PFSK-1 (cell line): ENCODE data around the gene SCAP.

Source experiments
- FOXP2 ChIP-seq: optimal IDR thresholded peaks from 2 replicates; pipeline ENCODE3; 2011; ENCODE audit warnings: borderline replicate concordance, control low read depth, inconsistent platforms; ENCODE audit not compliant: insufficient read depth; ENCODE audit errors: extremely low read length, extremely low read depth
- POLR2AphosphoS5 ChIP-seq: IDR thresholded peaks from 2 replicates; pipeline ENCODE4 v1.6.1; 2012; ENCODE audit warnings: low read depth, mild to moderate bottlenecking, control low read depth, low read length, moderate library complexity
- SIN3A ChIP-seq: IDR thresholded peaks from 2 replicates; pipeline ENCODE4 v1.6.1; 2012; ENCODE audit warnings: mild to moderate bottlenecking, low read length, moderate library complexity, borderline replicate concordance; ENCODE audit not compliant: insufficient read depth
- TAF1 ChIP-seq: IDR thresholded peaks from 2 replicates; pipeline ENCODE4 v1.6.1; 2012; ENCODE audit warnings: low read length, control low read depth, borderline replicate concordance; ENCODE audit not compliant: insufficient read depth
- TF ChIP-seq, protein P1 (sequence below), 2 experiments: IDR thresholded peaks; 2 replicates each; pipeline versions ENCODE4 v1.6.1 to v1.8.0; 2011 to 2012; ENCODE audit warnings: low read depth in 2 of 2, low read length in 2 of 2, control low read depth in 1 of 2, inconsistent platforms in 1 of 2, mild to moderate bottlenecking in 1 of 2, moderate library complexity in 1 of 2; ENCODE audit not compliant: insufficient read depth in 1 of 2

Gene SCAP

DNA sequence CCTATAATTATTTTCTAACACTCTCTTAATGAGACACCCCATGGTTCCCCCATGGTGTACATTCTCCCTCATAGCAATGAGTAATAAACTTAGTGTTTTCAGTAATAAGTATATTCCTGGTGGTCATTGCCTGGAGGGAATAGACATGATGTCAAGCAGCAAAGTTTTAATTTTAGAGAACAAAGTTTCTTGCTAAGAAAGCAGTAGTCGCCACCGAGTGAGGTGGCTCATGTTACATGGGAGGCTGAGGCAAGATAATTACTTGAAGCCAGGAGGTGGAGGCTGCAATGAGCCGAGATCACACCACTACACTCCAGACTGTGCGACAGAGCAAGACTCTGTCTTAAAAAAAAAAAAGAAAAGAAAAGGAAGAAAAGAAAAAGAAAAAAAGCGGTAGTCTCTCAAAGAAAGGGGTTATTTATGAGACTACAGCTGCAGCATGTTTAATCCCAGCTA is 40.2 kb upstream of the SCAP start:
- TF ChIP-seq TAF1 (no peak), FOXP2 (no peak), SIN3A (no peak), POLR2AphosphoS5 (no peak)
- TF ChIP-seq, protein P1, sequence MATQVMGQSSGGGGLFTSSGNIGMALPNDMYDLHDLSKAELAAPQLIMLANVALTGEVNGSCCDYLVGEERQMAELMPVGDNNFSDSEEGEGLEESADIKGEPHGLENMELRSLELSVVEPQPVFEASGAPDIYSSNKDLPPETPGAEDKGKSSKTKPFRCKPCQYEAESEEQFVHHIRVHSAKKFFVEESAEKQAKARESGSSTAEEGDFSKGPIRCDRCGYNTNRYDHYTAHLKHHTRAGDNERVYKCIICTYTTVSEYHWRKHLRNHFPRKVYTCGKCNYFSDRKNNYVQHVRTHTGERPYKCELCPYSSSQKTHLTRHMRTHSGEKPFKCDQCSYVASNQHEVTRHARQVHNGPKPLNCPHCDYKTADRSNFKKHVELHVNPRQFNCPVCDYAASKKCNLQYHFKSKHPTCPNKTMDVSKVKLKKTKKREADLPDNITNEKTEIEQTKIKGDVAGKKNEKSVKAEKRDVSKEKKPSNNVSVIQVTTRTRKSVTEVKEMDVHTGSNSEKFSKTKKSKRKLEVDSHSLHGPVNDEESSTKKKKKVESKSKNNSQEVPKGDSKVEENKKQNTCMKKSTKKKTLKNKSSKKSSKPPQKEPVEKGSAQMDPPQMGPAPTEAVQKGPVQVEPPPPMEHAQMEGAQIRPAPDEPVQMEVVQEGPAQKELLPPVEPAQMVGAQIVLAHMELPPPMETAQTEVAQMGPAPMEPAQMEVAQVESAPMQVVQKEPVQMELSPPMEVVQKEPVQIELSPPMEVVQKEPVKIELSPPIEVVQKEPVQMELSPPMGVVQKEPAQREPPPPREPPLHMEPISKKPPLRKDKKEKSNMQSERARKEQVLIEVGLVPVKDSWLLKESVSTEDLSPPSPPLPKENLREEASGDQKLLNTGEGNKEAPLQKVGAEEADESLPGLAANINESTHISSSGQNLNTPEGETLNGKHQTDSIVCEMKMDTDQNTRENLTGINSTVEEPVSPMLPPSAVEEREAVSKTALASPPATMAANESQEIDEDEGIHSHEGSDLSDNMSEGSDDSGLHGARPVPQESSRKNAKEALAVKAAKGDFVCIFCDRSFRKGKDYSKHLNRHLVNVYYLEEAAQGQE (IDR thresholded peaks at IDR 0.05; ENCODE audit: insufficient read depth in 1 of 2, low read depth in 2 of 2, low read length in 2 of 2), result no peak

DNA sequence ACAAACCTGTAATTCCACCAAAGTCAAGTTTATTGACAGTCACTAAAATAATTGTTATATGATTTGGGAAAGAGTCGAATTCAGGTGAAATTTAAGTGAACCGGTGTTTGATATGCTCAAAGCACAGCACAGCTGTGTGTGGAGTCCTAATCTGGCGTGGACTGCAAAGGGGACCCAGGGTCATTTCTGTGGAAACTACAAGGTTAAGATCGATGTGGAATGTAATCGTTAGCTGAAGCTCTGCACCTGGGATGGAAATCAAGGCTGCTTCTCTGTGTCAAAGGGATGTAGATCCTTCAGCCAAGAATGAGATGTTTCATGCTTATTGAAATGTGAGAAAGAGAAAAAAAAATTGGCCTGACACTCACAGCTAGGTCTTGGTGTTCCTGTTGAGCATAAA is 39.4 kb upstream of the SCAP start:
- TF ChIP-seq SIN3A (no peak), POLR2AphosphoS5 (no peak), FOXP2 (no peak), TAF1 (no peak)
- TF ChIP-seq, protein P1 (IDR thresholded peaks at IDR 0.05; ENCODE audit: insufficient read depth in 1 of 2, low read depth in 2 of 2, low read length in 2 of 2), result no peak

DNA sequence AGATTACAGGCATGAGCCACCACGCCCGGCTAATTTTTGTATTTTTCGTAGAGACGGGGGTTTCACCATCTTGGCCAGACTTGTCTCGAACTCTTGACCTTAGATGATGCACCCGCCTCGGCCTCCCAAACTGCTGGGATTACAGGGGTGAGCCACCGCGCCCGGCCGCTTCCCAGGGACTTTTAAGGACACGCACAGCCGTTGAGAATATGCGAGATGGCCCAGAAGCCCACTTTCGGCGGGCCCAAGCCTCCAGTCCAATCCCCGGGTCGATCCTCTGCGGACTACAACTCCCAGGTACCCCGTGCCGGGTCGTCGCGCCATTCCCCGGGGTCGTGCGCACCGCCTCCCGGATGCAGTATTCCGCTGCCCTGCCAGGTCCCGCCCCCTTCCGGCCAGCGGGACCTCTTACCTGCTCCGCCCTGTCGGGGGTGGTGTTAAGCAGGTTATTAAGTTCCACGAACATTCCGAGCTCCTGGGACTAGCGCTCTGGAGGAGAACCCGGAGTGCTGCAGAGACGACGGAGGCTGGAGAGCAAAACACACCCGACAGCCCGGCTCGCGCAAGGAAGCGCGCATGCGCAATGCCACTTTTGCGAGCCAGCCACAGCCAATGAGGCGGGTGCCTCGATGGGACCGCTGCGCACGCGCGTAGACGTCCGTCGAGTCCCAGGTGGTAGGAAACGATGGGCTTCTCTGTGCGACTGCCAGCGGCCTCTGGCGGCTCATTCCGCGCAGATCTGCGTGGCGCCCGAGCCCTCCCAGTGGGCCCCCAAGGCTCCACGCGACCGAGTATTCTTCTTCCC is 37.6 kb upstream of the SCAP start, which contains the start of gene ELP6:
ELP6 (minus strand) TSS at position 588 of the 805 bp plus-strand sequence; CDS start at position 466, 122 bp downstream.
- TF ChIP-seq, protein P1 (IDR thresholded peaks at IDR 0.05; ENCODE audit: insufficient read depth in 1 of 2, low read depth in 2 of 2, low read length in 2 of 2), result no peak
- TF ChIP-seq POLR2AphosphoS5, result peak; percentile 79; the same call in 1 of the 2 replicates
- TF ChIP-seq TAF1, result peak; percentile 23
- peak; percentile 61 for TF ChIP-seq FOXP2

DNA sequence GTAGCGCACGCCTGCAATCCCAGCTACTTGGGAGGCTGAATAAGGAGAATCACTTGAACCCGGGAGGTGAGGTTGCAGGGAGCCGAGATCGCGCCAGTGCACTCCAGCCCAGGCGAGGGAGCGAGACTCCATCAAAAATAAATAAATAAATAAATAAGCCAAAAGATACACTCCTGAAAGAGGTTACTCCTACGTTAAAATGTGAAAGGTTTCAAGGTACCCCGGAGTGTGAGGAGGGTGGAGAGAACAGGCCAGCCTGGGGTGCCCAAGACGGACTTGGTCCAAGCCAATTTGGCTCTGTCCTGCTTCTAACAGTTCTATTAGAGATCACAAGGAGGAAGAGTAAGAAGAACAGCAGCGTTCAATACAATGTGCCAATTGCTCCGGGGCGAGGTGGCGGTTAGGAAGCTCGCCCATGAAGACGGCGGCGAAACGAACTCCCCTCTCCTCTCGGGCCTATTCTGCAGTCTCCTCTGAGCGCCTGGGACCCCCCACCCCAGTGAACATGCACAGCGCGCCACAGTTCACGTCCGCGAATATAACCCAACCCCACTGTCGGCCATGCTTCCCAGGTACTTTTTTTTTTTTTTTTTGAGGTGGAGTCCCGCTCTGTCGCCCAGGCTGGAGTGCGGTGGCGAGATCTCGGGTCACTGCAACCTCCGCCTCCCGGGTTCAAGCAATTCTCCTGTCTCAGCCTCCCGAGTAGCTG is 36.8 kb upstream of the SCAP start:
- no peak for TF ChIP-seq TAF1
- TF ChIP-seq FOXP2, result no peak
- no peak; the same call in 1 of the 2 replicates for TF ChIP-seq POLR2AphosphoS5
- TF ChIP-seq, protein P1 (IDR thresholded peaks at IDR 0.05; ENCODE audit: insufficient read depth in 1 of 2, low read depth in 2 of 2, low read length in 2 of 2), result no peak
- TF ChIP-seq SIN3A, result no peak
